DND-41 (cell line): ENCODE measurements around the gene N4BP2L1.

Source experiments
- ATAC-seq: fragments of 200-7000 bp; cut with Tn5 transposase; 3 replicates; pipeline ENCODE4 v1.9.1; 2021; ENCODE audit warnings: low read depth; ENCODE audit not compliant: insufficient read depth
- DNase-seq: peaks from one replicate; pipeline ENCODE4 v3.0.0-alpha.2; 2020
- H2AFZ ChIP-seq: 2 replicates; pipeline ENCODE4 v1.6.0; 2012; ENCODE audit warnings: low read depth, low read length
- H3K27ac ChIP-seq: 2 replicates; pipeline ENCODE4 v1.5.1; 2012; ENCODE audit warnings: low read length, inconsistent platforms
- H3K27me3 ChIP-seq: fragments of 200-600 bp; sonication (generic); 2 replicates; pipeline ENCODE4 v1.6.0; 2012; ENCODE audit warnings: low read length, mild to moderate bottlenecking, inconsistent platforms; ENCODE audit not compliant: insufficient read depth, poor library complexity
- H3K36me3 ChIP-seq: 2 replicates; pipeline ENCODE4 v1.5.1; 2012; ENCODE audit warnings: low read length, inconsistent platforms; ENCODE audit not compliant: insufficient read depth
- H3K4me1 ChIP-seq: 2 replicates; pipeline ENCODE4 v1.5.1; 2012; ENCODE audit warnings: mild to moderate bottlenecking, low read length; ENCODE audit not compliant: insufficient read depth
- H3K4me2 ChIP-seq: 2 replicates; pipeline ENCODE4 v1.6.0; 2012; ENCODE audit warnings: mild to moderate bottlenecking, moderate library complexity, low read length, inconsistent platforms; ENCODE audit not compliant: insufficient read depth
- H3K4me3 ChIP-seq, 2 experiments: fragments of 200-600 bp in 1 of 2; shearing (Covaris generic) in 1 of 2; 2 replicates each; pipeline ENCODE4 v1.5.1; 2012 to 2016; ENCODE audit warnings: inconsistent platforms in 2 of 2, low read length in 2 of 2, mild to moderate bottlenecking in 2 of 2, low read depth in 1 of 2, moderate library complexity in 1 of 2
- H3K79me2 ChIP-seq: 2 replicates; pipeline ENCODE4 v1.6.0; 2012; ENCODE audit warnings: low read length, inconsistent platforms; ENCODE audit not compliant: insufficient read depth
- H3K9ac ChIP-seq: 2 replicates; pipeline ENCODE4 v1.6.0; 2012; ENCODE audit warnings: low read depth, mild to moderate bottlenecking, inconsistent platforms, low read length, moderate library complexity
- H3K9me3 ChIP-seq: 2 replicates; pipeline ENCODE4 v1.5.1; 2012; ENCODE audit warnings: low read length, moderate library complexity, mild to moderate bottlenecking, inconsistent platforms; ENCODE audit not compliant: insufficient read depth, severe bottlenecking
- H4K20me1 ChIP-seq: 2 replicates; pipeline ENCODE4 v1.6.0; 2012; ENCODE audit warnings: low read length; ENCODE audit not compliant: insufficient read depth
- EZH2 ChIP-seq: IDR thresholded peaks from 3 replicates; pipeline ENCODE4 v1.6.1; 2012; ENCODE audit warnings: borderline replicate concordance, low read depth, mild to moderate bottlenecking, moderate library complexity, low read length, inconsistent platforms; ENCODE audit not compliant: severe bottlenecking
- TF ChIP-seq, protein P1 (sequence below): IDR thresholded peaks from 2 replicates; pipeline ENCODE4 v1.5.1; 2012; ENCODE audit warnings: borderline replicate concordance, low read length, moderate library complexity, mild to moderate bottlenecking; ENCODE audit not compliant: poor library complexity, severe bottlenecking; ENCODE audit errors: extremely low read depth

N4BP2L1 gene

DNA sequence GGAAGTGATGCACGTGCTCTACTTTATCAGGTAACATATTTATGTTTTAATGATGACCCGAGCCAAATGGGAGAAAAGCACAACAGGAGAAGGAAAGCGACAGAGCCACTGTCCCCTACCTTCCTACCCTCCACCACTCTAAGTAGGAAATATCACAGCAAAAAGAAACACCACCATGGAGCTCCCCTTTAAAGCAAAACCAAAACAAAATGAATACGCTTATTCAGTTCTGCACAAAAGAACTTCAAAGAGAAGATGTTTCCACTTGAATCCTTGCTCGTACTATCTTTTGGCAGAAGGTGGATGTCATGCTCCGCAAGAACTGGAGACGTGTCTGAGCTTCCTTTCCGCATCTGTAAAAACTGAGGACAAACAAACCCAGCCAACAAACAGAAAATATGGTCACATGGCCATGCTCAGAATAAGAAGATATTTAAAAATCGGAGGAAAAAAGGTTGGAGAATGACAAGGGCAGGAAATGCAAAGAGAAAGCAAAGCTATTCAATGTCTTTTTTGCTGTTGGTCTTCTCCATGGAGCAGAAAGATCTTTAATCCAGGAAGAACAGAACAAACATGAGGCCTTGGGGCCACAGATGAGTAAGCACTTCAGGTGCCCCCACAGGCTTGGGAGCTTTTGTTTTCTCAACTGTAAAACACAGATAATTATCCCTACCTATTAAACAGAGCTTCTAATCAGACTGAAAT is 19.5 kb downstream of the N4BP2L1 start:
- ATAC-seq (no peak), DNase-seq (no peak)
- H3K4me1 ChIP-seq = no peaks in the 10 kb centered on the region
- TF ChIP-seq EZH2 = no peak
- TF ChIP-seq, protein P1, sequence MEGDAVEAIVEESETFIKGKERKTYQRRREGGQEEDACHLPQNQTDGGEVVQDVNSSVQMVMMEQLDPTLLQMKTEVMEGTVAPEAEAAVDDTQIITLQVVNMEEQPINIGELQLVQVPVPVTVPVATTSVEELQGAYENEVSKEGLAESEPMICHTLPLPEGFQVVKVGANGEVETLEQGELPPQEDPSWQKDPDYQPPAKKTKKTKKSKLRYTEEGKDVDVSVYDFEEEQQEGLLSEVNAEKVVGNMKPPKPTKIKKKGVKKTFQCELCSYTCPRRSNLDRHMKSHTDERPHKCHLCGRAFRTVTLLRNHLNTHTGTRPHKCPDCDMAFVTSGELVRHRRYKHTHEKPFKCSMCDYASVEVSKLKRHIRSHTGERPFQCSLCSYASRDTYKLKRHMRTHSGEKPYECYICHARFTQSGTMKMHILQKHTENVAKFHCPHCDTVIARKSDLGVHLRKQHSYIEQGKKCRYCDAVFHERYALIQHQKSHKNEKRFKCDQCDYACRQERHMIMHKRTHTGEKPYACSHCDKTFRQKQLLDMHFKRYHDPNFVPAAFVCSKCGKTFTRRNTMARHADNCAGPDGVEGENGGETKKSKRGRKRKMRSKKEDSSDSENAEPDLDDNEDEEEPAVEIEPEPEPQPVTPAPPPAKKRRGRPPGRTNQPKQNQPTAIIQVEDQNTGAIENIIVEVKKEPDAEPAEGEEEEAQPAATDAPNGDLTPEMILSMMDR = no peak
- no peak overlapping the region for H3K4me2 ChIP-seq
- no peaks in the 10 kb centered on the region for H3K27me3 ChIP-seq
- H3K9ac ChIP-seq = no peak overlapping the region
- no peak overlapping the region for H3K27ac ChIP-seq
- H2AFZ ChIP-seq = no peak overlapping the region
- H3K4me3 ChIP-seq = no peak overlapping the region
- H3K36me3 ChIP-seq = peaks cover 35% of the 10 kb centered on the region
- no peaks in the 10 kb centered on the region for H4K20me1 ChIP-seq
- peaks cover 3% of the 10 kb centered on the region for H3K79me2 ChIP-seq
- H3K9me3 ChIP-seq = no peaks in the 10 kb centered on the region

DNA sequence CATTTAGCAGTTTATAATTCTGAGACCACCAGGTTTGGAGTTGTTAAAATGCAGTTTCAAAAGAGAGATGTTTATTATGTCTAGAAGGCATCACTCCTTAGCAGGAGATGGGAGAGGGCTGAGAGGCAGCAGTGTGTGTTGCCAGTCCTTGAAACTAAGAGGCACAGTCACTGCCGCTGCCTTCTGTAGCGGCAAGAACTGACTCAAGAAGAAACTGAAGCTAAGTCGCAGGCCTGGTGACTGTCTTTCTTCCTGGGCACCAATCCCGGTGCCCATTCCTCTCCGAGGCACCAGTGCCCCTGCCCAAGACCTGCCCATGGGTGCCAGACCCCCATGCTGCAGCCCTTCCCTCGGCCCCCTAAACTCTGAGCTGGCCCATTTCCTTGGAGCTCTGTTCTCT is 20.1 kb downstream of the N4BP2L1 start:
- H3K4me3 ChIP-seq = no peak overlapping the region
- H3K9ac ChIP-seq = no peak overlapping the region
- no peak overlapping the region for H3K4me2 ChIP-seq
- no peaks in the 10 kb centered on the region for H4K20me1 ChIP-seq
- H3K9me3 ChIP-seq = no peaks in the 10 kb centered on the region
- H3K4me1 ChIP-seq = no peaks in the 10 kb centered on the region
- peaks cover 3% of the 10 kb centered on the region for H3K79me2 ChIP-seq
- DNase-seq (no peak), ATAC-seq (no peak)
- H2AFZ ChIP-seq = no peak overlapping the region
- H3K36me3 ChIP-seq = peaks cover 40% of the 10 kb centered on the region
- no peaks in the 10 kb centered on the region for H3K27me3 ChIP-seq
- TF ChIP-seq, protein P1 = no peak
- no peak for TF ChIP-seq EZH2
- no peak overlapping the region for H3K27ac ChIP-seq

DNA sequence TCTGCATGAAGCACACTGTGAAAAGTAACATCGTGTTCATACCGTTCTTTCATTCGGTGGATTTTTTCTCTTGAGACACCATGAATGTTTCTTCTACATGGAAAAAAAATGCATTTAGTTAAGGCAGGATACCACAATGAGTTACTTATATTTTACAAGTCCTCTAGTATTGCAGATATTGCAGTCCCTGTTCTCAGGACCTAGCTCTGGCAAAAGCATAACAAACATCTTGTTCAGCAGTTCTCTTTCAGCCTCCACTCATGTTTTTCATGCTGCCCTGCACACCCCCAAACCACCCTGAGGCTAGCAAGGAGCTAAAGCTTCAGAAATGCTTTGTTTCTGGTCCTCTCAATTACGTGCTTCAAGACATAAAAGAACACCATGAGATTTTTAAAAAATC is 24.8 kb downstream of the N4BP2L1 start:
- Histone ChIP-seq H3K4me2 (no peak overlapping the region), H2AFZ (no peak overlapping the region), H4K20me1 (no peaks in the 10 kb centered on the region), H3K79me2 (no peaks in the 10 kb centered on the region), H3K4me3 (no peak overlapping the region), H3K27ac (no peak overlapping the region), H3K36me3 (peaks cover 72% of the 10 kb centered on the region), H3K4me1 (no peaks in the 10 kb centered on the region), H3K9ac (no peak overlapping the region), H3K9me3 (no peaks in the 10 kb centered on the region), H3K27me3 (no peaks in the 10 kb centered on the region)
- TF ChIP-seq, protein P1 = no peak
- no peak for TF ChIP-seq EZH2
- DNase-seq (no peak), ATAC-seq (no peak)
